ENCODE measurements around the gene CTTNBP2.

The CTTNBP2 gene

GRCh38 chr7:117871778-117872538 lies 1.3 kb downstream of the CTTNBP2 start:
- in situ Hi-C loops (cut with MboI; ENCODE audit: low pct_unique_long_range_greater_than_20kb, low sequenced_read_pairs), result no loop called here

DNA sequence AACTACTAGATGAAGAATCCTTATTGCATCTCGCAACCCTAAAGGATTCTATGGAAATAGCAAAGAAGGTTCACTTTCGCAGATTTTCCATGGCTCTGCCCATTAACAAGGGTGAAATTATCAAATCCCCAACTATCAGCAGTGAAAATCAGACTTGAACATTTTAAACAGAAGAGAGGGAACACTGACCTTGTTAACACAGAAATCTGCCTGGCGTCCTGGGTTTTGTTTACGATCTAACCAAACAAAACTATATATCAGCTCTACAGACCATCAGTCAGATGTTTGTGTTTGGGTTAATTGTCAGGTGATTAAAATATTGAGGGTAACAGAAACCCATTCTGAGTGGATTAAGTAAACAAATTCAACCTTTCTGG lies 1.9 kb downstream of the CTTNBP2 start:
- DNase-seq, result no peak
- in situ Hi-C loops (cut with MboI; ENCODE audit: low pct_unique_long_range_greater_than_20kb, low sequenced_read_pairs), result no loop called here

More at GRCh38 chr7:117871778-117872538, 1.3 kb downstream of the CTTNBP2 start:
- DNase-seq, result peak; percentile 56

- DNase-seq, result no peak
- in situ Hi-C loops (cut with MboI; ENCODE audit: low pct_unique_long_range_greater_than_20kb, low sequenced_read_pairs), result no loop called here
Measured at GRCh38 chr7:117870448-117871130, 2.7 kb downstream of the CTTNBP2 start.

- in situ Hi-C loops (cut with MboI; ENCODE audit: low pct_unique_long_range_greater_than_20kb, low sequenced_read_pairs), result no loop called here
Measured at GRCh38 chr7:117869374-117869773, 3.9 kb downstream of the CTTNBP2 start.

GRCh38 chr7:117863618-117864017 lies 9.6 kb downstream of the CTTNBP2 start:
- DNase-seq, result no peak
- in situ Hi-C loops (cut with MboI; ENCODE audit: low pct_unique_long_range_greater_than_20kb, low sequenced_read_pairs), result no loop called here

More at GRCh38 chr7:117869374-117869773, 3.9 kb downstream of the CTTNBP2 start:
- DNase-seq, result no peak

GRCh38 chr7:117862378-117862777 lies 10.9 kb downstream of the CTTNBP2 start:
- in situ Hi-C loops (cut with MboI; ENCODE audit: low pct_unique_long_range_greater_than_20kb, low sequenced_read_pairs), result no loop called here
- DNase-seq, result no peak

DNA sequence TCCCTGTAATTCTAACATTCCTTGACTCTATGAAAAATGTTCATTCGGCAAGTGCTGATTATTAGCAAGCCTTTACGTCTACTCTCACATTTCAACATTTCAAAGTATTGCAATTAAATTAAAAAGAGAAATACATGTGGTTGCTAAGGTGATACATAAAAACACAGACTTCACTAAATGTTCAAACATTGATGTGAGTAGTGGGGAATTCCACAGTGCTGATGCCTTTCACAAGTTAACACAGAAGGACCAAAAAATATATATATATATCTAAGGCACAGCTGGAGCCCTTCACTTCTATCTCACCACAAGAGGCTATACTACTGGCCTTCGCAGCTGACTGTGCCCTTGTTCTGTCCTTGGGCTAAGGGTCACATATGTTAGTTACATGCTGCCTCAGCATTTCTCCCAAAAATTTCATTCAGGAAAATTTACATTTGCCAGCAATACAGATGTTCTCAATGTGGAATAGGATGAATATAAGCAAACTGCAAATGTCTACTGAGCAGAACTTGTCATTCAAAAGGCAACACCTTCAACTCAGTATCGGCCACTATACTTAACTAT lies 13.9 kb downstream of the CTTNBP2 start:
- in situ Hi-C loops (cut with MboI; ENCODE audit: low pct_unique_long_range_greater_than_20kb, low sequenced_read_pairs), result no loop called here
- DNase-seq, result no peak

GRCh38 chr7:117858712-117859111 lies 14.5 kb downstream of the CTTNBP2 start:
- in situ Hi-C loops (cut with MboI; ENCODE audit: low pct_unique_long_range_greater_than_20kb, low sequenced_read_pairs), result no loop called here
- no peak for DNase-seq

DNA sequence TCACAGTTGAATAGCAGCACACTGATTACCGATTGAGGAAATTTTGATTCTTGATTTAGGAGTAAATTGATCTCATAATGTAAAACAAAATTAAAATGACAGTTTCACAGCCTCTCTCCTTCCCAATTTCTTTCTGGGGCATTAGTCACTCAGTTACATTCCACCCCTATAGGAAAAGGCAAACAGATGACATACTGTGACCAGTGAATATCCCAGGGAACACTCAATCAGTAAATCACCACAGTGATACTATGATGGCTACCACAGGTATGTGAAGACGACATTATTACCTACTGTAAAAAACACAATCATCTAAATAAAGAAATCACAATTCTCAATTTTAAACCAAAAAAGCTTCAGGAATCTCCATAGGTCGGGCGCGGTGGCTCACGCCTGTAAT lies 15.5 kb downstream of the CTTNBP2 start:
- in situ Hi-C loops (cut with MboI; ENCODE audit: low pct_unique_long_range_greater_than_20kb, low sequenced_read_pairs), result no loop called here
- no peak for DNase-seq

DNA sequence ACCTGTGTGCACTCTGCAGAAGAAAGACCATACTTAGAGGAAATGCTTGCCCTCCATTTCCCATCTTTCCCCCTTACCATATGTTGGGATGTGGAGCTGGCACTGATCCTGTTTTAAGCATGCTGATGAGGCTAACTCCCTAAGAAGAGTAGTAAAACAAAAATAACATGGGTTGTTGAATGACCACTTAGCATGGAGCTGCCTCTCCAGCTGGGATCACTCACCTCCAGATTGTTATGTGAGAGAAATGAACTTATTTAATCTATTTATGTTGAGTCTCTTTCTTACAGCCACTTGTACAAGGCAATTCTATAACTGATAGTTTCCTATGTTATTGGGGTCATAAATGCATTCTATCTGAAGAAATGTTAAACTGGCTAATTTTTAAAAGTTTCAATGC lies 17.0 kb downstream of the CTTNBP2 start:
- in situ Hi-C loops (cut with MboI; ENCODE audit: low pct_unique_long_range_greater_than_20kb, low sequenced_read_pairs), result no loop called here
- DNase-seq, result no peak

DNA sequence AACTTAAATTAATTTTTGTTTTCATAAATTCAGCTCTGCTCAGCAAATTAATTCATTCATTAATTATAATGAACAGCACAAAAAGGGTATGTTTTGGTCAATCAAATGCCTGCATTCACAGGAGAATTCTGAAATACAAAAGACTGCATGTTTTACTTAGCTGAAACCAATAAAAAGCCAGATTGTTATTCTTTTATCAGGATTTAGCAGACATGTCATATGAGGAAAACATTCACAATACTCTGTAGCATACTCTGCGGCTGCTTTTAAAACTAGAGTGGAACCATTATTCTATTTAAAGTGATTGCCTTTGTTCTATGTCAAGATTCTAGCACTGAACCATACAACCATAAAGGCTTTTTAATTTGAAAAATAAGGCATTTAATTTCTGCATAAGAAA lies 19.1 kb downstream of the CTTNBP2 start:
- no peak for DNase-seq

GRCh38 chr7:117848941-117849340 lies 24.3 kb downstream of the CTTNBP2 start:
- in situ Hi-C loops (cut with MboI; ENCODE audit: low pct_unique_long_range_greater_than_20kb, low sequenced_read_pairs), result no loop called here
- no peak for DNase-seq

More for the DNA sequence above, 19.1 kb downstream of the CTTNBP2 start:
- in situ Hi-C loops (cut with MboI; ENCODE audit: low pct_unique_long_range_greater_than_20kb, low sequenced_read_pairs), result no loop called here

GRCh38 chr7:117844678-117845077 lies 28.6 kb downstream of the CTTNBP2 start:
- no peak for DNase-seq
- in situ Hi-C loops (cut with MboI; ENCODE audit: low pct_unique_long_range_greater_than_20kb, low sequenced_read_pairs), result no loop called here

GRCh38 chr7:117841611-117842010 lies 31.6 kb downstream of the CTTNBP2 start:
- DNase-seq, result no peak

GRCh38 chr7:117841011-117841410 lies 32.2 kb downstream of the CTTNBP2 start:
- in situ Hi-C loops (cut with MboI; ENCODE audit: low pct_unique_long_range_greater_than_20kb, low sequenced_read_pairs), result no loop called here

More at GRCh38 chr7:117841611-117842010, 31.6 kb downstream of the CTTNBP2 start:
- in situ Hi-C loops (cut with MboI; ENCODE audit: low pct_unique_long_range_greater_than_20kb, low sequenced_read_pairs), result no loop called here

GRCh38 chr7:117839507-117839906 lies 33.7 kb downstream of the CTTNBP2 start:
- DNase-seq, result no peak
- in situ Hi-C loops (cut with MboI; ENCODE audit: low pct_unique_long_range_greater_than_20kb, low sequenced_read_pairs), result no loop called here

More at GRCh38 chr7:117841011-117841410, 32.2 kb downstream of the CTTNBP2 start:
- no peak for DNase-seq

DNA sequence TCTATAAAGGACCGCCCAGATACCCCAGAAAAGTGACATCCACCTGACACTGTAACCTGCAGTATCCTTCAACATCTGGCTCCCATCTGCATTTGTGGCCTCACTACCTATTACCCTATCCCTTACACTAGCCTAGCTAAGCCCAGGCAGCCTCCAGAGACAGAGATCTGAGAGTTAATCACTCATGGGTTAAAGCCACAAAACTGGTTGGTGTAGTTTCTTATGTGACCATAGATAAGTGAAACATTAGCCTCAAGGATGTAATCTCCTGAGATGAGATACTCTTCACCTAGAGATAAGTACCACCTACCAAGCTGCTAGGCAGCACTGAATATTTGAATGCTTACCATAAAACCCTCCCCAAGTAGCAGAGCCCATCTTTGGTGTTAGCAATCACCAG lies 35.4 kb downstream of the CTTNBP2 start:
- no peak for DNase-seq
- in situ Hi-C loops (cut with MboI; ENCODE audit: low pct_unique_long_range_greater_than_20kb, low sequenced_read_pairs), result no loop called here

DNA sequence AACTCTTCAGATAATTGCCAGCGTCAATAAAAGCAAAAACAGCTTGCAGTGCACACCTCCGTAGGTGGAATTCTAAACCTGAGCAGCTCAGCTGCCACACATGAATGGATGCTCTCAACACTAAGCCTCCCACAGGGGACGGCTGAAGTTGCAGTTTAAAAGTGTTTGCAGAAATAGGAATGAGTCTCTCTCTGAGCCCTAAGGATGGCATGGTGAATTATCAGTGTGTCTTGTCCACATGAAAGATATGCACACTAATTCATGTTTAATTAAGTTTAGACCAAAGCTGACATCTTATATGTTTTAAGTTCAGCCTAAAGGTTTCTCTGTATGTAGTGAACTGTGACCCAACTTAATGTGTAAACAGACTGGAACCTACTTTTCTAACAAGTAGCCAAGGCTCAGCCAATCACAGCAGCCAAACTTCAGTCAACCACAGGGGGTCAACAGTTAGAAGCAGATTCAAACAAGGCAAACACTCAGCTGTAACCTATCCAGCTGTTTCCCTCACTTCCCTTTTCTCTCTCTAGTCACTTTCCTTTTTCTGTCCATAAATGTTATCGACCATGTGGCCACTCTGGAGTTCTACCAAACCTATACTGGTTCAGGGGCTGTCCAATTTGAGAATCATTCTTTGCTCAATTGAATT lies 38.1 kb downstream of the CTTNBP2 start:
- in situ Hi-C loops (cut with MboI; ENCODE audit: low pct_unique_long_range_greater_than_20kb, low sequenced_read_pairs), result no loop called here
- peak; percentile 89 for DNase-seq

DNA sequence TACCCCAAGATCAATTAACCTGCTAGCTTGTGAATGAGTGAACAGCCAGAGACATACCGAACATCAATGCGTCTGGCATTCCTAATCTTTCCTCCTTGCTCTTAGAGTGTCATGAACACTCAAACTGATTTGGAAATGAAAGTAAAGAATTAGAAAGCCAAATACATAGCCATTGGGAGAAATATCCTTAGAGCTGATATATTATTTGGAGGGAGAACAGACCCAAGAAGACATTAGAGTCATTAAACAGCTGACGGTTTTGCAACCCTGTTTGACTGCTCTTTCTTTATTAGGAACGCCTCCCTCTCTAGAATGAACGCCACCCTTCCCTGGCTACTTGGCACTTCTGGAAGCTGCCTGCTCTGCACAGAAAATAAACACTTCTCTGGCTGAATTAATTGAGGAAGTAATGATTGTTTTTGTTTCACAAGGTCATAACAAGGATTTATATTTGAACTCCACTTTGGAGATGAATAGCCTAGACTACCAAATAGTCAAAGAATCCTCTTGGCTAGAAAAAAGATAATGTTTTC lies 42.8 kb downstream of the CTTNBP2 start:
- DNase-seq, result no peak
- in situ Hi-C loops (cut with MboI; ENCODE audit: low pct_unique_long_range_greater_than_20kb, low sequenced_read_pairs), result no loop called here
